GM12872 (cell line): Measurements from ENCODE around the gene NUDT1.

Source experiments
- CTCF ChIP-seq: IDR thresholded peaks from 3 replicates; pipeline ENCODE4 v1.5.1; 2011; ENCODE audit warnings: low read depth, mild to moderate bottlenecking, low read length, moderate library complexity; ENCODE audit not compliant: insufficient read depth

Gene NUDT1

DNA sequence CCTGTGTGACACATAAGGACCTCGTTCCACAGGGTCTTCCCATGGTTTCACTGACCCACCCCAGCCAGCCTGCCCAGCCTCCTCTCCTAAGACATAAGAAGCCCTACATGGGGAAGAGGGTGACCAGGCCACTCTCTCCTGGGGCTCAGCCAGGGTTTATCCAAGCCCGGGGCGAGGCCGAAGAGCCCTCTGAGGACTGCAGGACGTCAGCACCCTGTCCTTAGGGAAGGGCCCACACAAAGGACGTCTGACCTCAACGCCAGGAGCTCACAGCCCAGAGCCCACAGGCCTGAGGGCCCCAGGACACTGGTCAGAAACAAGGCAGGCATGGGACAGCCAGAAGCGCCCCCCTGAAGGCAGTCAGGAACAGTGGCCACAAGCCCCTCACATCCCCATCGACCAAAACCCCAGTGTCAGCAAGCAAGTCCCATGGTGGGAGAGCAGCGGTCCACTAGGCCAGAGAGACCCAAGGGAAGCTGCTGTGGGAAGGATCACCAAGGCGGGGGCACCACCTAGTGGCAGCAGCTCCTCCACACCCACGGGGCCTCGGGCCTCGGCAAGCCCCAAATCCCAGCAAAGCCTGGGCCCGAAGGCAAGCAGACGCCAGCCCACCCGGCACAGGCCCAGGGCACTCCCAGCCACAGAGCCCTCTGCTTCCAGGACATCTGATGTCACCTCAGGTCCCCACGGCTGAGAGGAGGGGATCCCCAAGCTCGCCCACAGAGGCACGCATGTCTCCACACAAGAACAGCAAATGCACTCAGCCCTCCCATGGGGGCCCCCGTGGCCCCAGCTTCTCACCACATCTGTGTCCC lies 32.7 kb upstream of the NUDT1 start:
- peak; percentile 84 for TF ChIP-seq CTCF

DNA sequence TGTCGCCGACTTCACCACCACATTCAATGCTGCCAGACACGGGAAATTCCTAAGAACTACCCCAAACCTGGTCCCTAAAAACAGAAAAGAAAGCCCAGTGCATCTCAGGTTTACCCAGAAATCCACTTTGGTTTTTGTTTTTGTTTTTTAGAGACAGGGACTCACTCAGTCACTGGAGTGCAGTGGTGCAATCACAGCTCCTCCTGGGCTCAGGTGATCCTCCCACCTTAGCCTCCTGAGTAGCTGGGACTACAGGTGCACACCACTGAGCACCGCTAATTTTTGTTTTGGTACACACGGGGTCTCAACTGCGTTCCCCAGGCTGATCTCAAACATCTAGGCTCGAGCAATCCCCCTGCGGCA lies 32.1 kb upstream of the NUDT1 start:
- TF ChIP-seq CTCF: no peak

DNA sequence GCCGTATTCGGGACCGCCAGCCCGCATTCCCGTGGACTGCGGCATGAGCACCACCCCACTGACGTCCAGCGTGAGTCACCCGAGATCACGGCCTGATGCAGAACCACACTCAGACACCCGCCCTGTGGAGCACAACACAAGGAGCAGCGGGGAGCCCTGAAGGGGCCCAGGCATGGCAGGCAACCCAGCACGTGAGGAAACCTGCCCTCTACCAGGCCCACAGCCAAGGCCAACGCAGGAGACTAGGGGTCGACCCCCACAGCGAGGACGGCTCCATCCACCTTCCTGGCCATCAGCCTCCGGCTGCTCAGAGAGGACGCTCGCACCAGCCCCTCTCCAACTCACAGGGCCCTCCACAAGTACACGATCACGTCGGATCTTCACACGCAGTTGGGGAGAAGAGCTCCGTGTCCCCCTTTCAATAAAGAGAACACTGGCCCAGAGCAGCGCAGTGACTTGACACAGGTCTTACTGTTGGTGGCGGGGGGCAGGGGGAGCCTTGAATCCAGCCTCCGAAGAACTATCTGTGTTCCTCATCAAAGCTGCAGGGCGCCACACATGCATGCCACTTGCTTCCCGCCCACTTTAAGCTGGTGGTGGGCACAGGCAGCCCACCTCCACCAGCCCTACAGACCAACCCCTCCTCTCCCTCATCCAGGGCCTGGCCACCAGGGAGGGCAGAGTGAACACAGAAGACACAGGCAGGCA lies 31.3 kb upstream of the NUDT1 start:
- no peak for TF ChIP-seq CTCF

- no peak for TF ChIP-seq CTCF
These were observed 30.7 kb upstream of the NUDT1 start for GRCh38 chr7:2211259-2211880.

DNA sequence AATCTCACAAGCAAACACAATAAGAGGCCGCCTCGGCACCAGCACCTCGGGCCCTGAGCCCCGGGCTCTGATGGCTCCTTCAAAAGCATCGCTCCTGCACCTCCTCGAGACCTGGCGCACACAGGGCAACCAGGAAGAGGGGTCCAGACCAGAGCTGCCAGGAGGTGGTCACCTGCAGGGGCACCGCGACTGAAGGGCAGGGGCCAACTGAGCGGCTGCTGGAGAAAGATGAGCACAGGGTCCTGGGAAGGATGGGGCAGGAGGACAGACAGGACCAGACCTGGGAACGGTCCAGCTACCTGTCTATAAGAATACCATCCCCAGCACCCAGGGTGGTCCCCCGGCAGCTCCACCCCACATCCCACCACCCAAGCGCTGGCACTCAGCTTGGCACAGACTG lies 30.1 kb upstream of the NUDT1 start:
- TF ChIP-seq CTCF: no peak

DNA sequence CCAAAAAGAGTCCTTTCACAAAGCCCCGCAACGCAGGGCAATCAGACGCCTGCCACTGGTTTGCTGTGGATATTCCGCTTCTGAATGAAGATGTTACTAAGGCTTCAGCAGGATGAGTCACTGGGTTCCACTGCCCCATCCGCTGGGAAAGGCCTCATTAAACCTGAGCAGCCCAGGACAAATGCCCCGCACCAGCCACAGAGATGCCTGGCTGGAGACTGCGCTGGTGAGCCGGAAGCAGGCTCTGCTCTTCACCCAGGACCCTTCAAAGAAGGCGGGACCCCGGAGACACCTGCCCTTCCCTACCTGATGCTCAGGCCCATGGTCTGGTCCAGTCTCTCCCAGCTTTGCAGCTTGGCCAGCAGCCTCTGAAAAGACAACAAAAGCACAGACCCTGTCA lies 29.1 kb upstream of the NUDT1 start:
- TF ChIP-seq CTCF: no peak

GRCh38 chr7:2213551-2214215 lies 28.3 kb upstream of the NUDT1 start:
- TF ChIP-seq CTCF: no peak
